ENCODE results near the gene CCR5.
A peak's percentile ranks its signal among the peaks of the same experiment; 100 is the strongest.

Gene CCR5

GRCh38 chr3:46358466-46358865 lies 12.3 kb upstream of the CCR5 start:
- no peak for TF ChIP-seq CTCF (IDR thresholded peaks at IDR 0.05; ENCODE audit: insufficient read depth, low read depth, low read length, missing control alignments)
- no peak overlapping the region for H3K4me3 ChIP-seq (ENCODE audit: low read depth, low read length)
- no peak for DNase-seq (ENCODE audit: low read depth)

- no peak overlapping the region for H3K4me3 ChIP-seq (ENCODE audit: low read depth, low read length)
- DNase-seq (ENCODE audit: low read depth), result peak; percentile 79
- no peak for TF ChIP-seq CTCF (IDR thresholded peaks at IDR 0.05; ENCODE audit: insufficient read depth, low read depth, low read length, missing control alignments)
Measured at GRCh38 chr3:46359733-46360493, 10.8 kb upstream of the CCR5 start.

- no peak overlapping the region for H3K4me3 ChIP-seq (ENCODE audit: low read depth, low read length)
- DNase-seq (ENCODE audit: low read depth), result no peak
- no peak for TF ChIP-seq CTCF (IDR thresholded peaks at IDR 0.05; ENCODE audit: insufficient read depth, low read depth, low read length, missing control alignments)
Measured at GRCh38 chr3:46360907-46361306, 9.8 kb upstream of the CCR5 start.

- no peak overlapping the region for H3K4me3 ChIP-seq (ENCODE audit: low read depth, low read length)
- peak; percentile 14 for DNase-seq (ENCODE audit: low read depth)
- no peak for TF ChIP-seq CTCF (IDR thresholded peaks at IDR 0.05; ENCODE audit: insufficient read depth, low read depth, low read length, missing control alignments)
Measured at GRCh38 chr3:46361408-46362283, 9.1 kb upstream of the CCR5 start.

- no peak for TF ChIP-seq CTCF (IDR thresholded peaks at IDR 0.05; ENCODE audit: insufficient read depth, low read depth, low read length, missing control alignments)
- DNase-seq (ENCODE audit: low read depth), result no peak
- H3K4me3 ChIP-seq (ENCODE audit: low read depth, low read length), result no peak overlapping the region
Measured at GRCh38 chr3:46365041-46365440, 5.7 kb upstream of the CCR5 start.

GRCh38 chr3:46365737-46366524 lies 4.8 kb upstream of the CCR5 start:
- TF ChIP-seq CTCF (IDR thresholded peaks at IDR 0.05; ENCODE audit: insufficient read depth, low read depth, low read length, missing control alignments), result no peak
- no peak for DNase-seq (ENCODE audit: low read depth)
- no peak overlapping the region for H3K4me3 ChIP-seq (ENCODE audit: low read depth, low read length)

Data from GM12865 (cell line).